Gastrocnemius medialis (tissue), 4 donors: ENCODE data around the gene ZBTB39.
"Not testable (repeated sequence)": the region's sequence is repeated elsewhere in the genome, so short reads cannot be mapped to it uniquely, and the experiment has no call there.

Source experiments
- POLR2A ChIP-seq, 2 donors: fragments of 450-650 bp; IDR thresholded peaks; one replicate each; pipeline ENCODE4 v1.6.1; 2017; ENCODE audit warnings: antibody characterized with exemption in 2 of 2, mild to moderate bottlenecking in 2 of 2, moderate library complexity in 2 of 2
- TF ChIP-seq, protein P1 (sequence below), 5 experiments: fragments of 450-650 bp in 3 of 5; fragments of 200-600 bp in 2 of 5; sonication (generic) in 2 of 5; IDR thresholded peaks in 4 of 5; conservative IDR thresholded peaks in 1 of 5; 1 replicate in 4 of 5; 2 replicates in 1 of 5; pipeline ENCODE4 v1.5.1; 2016 to 2019; ENCODE audit warnings: antibody characterized with exemption in 5 of 5, mild to moderate bottlenecking in 3 of 5, moderate library complexity in 3 of 5

DNA sequence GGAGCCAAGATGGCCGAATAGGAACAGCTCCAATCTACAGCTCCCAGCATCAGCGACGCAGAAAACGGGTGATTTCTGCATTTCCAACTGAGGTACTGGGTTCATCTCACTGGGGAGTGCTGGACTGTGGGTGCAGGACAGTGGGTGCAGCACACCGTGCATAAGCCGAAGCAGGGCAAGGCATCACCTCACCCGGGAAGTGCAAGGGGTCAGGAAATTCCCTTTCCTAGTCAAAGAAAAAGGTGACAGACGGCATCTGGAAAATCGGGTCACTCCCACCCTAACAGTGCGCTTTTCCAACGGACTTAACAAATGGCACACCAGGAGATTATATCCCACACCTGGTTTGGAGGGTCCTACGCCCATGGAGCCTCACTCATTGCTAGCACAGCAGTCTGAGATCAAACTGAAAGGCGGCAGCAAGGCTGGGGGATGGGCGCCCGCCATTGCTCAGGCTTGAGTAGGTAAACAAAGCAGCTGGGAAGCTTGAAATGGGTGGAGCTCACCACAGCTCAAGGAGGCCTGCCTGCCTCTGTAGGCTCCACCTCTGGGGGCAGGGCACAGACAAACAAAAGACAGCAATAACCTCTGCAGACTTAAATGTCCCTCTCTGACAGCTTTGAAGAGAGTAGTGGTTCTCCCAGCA, 40.2 kb downstream of the ZBTB39 start:
- TF ChIP-seq, protein P1, sequence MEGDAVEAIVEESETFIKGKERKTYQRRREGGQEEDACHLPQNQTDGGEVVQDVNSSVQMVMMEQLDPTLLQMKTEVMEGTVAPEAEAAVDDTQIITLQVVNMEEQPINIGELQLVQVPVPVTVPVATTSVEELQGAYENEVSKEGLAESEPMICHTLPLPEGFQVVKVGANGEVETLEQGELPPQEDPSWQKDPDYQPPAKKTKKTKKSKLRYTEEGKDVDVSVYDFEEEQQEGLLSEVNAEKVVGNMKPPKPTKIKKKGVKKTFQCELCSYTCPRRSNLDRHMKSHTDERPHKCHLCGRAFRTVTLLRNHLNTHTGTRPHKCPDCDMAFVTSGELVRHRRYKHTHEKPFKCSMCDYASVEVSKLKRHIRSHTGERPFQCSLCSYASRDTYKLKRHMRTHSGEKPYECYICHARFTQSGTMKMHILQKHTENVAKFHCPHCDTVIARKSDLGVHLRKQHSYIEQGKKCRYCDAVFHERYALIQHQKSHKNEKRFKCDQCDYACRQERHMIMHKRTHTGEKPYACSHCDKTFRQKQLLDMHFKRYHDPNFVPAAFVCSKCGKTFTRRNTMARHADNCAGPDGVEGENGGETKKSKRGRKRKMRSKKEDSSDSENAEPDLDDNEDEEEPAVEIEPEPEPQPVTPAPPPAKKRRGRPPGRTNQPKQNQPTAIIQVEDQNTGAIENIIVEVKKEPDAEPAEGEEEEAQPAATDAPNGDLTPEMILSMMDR (IDR thresholded peaks at IDR 0.05 in 4 of 5, conservative IDR thresholded peaks at IDR 0.05 in 1 of 5) = not testable (repeated sequence)
- not testable (repeated sequence) for TF ChIP-seq POLR2A (IDR thresholded peaks at IDR 0.05)
